GM21528 (cell line): Measurements from ENCODE around the gene ASCC1.

Source experiments
- ATAC-seq: cut with Tn5 transposase; IDR thresholded peaks from one replicate; pipeline ENCODE4 v1.9.1; 2021; ENCODE audit warnings: mild to moderate bottlenecking, moderate library complexity; ENCODE audit not compliant: unreplicated experiment, low FRiP score

ASCC1 gene

DNA sequence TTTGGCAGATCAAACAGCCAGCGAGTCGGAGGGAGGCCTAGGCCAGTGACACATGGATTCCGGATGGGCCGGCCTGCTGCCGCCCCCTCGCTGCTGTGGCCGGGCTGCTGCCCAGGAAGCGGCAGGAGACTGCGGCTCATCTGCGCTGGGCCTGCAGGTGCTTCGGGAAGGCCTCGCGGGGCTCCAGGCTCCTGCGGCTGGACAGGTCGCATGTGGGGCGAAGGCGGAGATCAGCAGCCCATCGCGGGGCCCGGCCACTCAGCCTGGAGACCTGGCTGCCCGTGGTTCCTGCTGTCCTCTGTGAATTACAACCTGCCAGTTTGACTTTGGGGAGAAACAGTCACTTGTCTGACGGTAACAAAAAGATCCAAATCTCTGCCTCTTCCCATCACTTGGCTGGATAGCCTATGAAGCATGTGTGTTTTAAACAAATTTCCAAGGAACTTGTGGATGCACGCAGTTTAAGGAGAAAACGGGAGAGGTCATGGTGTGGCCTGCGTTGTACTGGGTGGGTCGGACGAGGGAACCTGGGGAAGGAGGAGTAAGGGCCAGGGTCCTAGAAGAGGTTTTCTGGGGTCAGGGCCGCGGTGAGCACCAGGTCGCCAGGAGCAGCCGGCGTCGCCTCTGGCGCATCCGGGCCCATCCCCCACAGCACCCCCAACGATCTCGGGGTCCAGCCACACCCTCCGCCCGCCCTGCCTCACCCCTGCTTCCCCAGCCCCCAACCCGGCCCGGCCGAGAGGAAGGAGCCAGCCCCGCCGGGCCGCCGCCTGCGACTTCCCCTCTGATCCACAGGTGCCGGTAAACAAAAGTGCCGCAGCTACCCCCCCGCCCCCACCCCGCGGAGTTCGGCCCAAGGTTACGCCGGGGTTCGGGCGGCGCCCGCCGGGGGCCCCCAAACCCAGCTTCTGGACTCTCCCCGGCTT lies 129.3 kb downstream of the ASCC1 start:
- no peak for ATAC-seq

DNA sequence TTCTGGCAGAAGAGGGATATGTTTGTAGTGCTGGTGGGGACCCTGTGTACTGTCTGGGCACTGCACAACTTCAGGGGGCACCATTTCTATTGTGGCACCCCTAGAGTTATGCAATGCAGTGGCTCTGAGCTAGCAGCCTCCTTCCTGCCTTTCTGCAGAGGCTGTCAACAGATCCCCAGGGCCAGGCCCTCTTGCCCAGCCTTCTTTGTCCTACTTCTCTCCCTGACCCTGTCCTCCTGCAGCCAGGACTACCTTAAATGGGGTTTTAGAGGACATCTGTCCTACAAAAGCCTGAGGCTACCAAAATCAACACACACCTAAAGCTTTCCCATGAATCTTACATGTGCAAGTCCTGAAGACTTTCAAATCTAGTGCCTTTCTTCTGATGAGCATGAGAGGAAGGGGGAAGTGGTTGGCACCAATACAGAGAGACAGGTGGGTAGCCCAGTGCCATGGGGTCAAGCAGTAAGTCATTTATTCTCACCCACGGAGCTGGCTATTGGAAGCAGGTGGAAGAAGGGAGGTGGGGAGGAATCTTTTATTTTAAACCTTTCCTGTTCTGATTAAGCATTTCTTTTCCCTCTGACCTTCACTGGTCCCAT lies 130.1 kb downstream of the ASCC1 start:
- no peak for ATAC-seq

- ATAC-seq = no peak
Measured at GRCh38 chr10:72085166-72085565, 130.9 kb downstream of the ASCC1 start.

DNA sequence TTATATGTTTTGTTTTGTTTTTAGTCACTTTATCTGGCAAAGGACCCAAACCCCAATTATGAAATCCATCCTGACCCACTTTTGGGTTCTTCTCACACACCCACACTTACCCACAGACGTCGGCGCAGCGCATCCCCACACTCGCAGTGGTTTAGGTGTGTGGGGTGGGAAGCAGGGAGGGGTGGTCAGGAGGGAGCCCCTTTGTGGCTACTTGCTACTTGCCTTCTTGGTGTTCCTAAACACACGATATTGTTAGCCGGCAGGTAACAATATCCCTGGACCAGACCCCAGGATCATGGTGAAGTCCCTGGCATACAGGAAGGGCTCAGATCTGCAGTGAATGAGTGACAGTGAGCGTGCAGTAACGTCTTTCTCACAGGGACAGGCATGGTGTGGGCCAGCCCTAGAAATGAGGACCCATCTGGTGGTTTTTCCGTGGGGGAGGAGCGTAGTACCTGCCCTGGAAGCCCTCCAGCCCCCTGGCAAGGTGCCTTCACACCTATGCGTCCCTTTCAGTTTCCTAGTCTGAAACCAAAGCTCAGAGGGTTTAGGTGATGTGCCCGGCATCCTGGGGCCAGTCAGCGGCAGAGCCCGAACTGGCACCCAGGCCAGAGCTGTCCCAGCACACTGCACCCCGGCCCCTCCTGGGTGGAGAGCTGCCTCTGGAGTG lies 132.2 kb downstream of the ASCC1 start:
- ATAC-seq = no peak

DNA sequence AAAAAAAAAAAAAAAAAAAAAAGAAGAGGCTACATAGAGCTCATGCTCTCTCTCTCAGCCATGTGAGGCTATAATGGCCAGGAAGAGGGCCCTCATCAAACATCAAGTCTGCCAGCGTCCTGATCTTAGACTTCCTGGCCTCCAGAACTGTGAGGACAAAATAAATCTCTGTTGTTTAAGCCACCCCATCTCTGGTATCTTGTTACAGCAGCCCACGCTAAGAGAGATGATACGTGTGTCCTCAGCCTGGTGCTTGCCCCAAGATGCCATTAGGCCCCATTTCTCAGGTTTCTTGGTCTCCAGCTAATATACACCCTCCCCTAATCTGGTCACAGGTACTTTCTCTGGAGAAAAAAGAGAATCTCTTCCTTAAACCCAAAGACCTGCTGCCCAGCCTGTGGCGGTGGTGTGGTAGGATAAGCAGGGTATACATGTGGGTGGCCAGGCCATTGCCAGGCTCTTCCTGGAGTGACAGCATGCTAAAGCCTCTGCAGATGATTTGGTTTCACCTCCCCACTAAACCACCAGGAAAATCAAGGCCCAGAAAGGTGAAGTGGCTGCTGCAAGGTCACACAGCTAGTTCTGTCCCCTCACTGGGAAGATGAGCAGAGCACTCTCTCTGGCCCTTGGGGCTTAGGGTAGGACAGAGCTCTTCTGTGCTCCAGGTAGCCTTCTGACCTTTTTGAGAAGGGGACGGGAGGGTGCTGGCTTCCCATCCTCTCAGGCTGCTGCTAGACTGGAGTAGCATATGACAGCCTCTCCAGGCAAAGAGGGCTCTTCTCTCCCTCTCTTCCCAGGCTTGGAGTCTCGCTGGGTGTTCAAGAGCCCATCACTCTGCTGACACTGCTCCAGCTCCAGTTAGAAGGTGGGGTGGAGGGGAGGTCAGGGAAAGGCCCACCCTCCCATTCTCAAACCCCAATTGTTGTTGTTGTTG lies 133.0 kb downstream of the ASCC1 start:
- ATAC-seq = no peak

DNA sequence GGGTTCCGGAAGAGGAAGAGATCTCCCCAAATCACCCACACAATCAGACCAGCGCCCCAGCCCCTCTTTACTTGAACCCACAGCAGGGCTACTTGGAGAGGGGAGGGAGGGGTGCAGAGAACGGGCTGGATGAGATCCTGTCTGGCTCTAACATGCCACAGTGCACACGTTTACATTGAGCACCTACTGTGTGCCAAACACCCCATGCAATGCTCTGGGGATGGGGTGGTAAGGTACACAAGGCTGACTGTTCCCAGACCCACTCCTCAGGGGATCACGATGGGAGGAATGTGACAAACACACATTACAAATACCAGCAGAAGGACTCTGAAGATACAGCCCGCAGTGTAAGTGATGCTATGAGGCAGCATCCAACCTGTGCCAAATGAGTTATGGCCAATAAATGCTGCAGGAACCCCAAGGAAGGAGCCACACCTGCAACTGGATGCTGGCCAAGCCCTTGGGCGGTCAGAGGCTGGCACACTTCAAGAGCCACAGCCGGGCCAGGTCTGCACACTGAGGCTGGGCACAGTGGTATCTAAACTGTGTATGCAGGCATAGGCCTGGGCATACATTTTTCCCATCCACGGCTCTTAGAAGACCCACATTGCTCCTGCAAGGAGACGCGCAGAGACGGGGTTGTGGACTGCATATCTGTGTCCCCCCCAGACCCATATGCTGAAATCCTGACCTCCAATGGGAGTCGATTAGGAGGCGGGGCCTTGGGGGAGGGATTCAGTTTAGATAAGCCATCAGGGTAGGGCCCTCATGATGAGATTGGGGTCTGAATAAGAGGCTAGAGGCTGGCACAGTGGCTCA lies 134.1 kb downstream of the ASCC1 start:
- no peak for ATAC-seq

DNA sequence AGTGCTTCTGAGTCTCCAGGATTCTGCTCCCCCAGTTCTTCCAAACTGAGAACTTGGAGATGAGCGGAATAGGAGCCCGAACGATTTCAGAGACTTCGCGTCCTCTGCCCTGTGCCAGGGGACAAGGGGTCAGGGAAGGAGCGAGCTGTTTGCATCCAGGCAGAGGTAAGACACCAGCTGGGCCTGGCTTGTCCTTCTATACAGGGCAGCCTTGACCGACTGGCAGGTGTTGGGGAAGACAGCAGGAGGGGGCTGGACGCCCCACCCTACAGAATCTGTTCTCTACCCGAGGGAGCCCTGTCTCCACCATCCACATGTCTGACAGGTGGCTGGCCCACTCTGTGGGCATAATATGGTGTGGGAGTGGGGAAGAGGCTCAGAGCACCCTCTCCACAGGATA lies 134.9 kb downstream of the ASCC1 start:
- ATAC-seq = no peak

DNA sequence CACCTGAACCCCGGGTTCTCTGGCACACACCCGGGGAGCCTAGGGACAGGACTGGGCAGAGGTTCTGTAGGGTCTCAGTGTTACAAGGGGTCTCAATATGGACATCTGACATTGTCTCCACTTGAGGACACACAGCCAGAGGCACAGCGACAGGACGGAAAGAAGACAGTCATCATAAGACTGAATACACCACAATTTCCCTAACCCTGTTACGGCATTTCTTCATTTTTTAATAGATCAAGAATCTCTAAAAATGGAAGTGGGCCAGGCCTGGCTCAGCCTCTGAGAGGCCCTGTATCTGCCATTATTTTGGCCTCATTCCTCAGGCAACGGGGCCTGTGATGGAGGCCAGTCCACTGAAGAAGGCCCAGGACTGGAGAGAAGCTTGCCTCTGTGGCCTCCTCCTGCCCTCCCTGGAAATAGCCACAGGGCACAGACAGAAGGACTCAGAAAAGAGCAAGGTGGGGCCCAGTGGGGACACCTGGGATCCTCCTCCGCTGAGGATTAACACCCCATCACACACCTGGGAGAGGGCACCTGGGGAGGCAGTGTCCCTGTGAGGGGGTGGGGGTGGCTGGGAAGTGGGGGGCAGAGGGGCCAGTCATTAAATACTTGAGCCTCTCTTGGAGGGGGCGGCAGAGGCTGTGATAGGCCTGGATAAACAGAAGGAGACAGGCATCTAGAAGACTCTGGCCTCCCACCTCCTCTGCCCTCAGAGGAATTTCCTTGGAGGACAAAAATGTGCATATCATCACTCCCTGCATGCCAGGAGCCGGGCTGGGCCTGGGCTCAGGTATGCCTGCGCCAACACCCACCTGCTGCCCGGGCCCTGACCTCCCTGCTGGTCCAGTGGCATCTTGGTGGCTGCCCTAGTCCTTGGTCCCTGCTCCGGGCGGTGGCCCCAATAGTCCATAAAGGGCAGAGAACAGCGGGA lies 135.8 kb downstream of the ASCC1 start:
- no peak for ATAC-seq

DNA sequence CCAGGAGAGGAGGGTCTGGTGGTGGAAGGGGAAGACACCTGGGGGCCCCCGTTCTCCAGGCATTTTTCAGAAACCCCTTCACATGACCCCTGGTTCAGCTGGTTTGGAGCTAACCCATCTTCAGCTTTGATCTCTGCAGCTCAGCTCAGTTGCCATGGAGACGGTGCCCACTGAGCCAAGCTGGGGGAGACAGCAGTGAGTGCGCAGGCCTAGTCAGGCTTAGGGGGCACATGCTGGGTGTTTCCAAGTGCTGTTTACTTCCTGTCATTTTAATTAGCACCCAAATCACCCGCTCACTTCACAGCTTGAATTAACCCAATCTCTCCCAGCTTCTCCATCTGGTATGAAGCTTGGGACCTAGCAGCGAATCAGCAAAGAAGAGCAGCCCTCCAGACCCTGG lies 136.7 kb downstream of the ASCC1 start:
- ATAC-seq = no peak

- ATAC-seq = no peak
Measured at GRCh38 chr10:72077275-72077990, 138.6 kb downstream of the ASCC1 start.

GRCh38 chr10:72076756-72077155 lies 139.3 kb downstream of the ASCC1 start:
- ATAC-seq = no peak

DNA sequence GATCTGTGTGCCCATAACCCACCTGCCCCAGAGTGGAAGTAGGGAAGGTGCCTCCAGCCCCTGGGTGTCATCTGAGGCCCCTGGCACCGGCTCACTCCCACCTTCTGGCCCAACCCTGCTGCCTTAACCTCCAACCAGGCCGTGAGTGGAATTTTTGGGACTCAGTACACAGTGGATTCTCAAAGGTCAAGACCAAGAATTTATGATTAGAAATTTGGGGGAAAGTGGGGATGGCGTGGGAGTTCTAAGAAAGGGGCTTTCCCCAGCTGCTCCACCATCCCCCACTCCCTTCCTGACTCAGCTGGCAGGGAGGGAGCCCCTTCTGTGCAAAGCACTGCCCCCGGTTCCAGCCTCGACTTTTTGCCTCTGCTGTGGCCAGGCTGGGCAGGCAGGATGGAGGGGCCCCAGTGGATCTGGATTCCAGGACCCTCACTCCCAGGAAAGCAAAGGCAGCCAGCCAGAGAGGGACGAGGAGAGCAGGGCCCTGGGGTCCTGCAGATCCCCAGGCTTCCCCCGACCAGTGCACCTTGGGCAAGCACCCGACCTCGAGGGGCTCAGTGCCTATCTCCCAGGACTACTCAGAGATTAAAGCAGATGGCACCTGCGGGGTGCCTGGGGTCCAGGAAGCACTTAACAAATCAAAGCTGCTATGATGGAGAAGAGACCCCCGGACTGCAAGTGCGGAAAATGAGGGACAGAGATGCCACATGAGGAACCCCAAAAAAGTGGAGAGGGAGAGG lies 140.5 kb downstream of the ASCC1 start:
- no peak for ATAC-seq

DNA sequence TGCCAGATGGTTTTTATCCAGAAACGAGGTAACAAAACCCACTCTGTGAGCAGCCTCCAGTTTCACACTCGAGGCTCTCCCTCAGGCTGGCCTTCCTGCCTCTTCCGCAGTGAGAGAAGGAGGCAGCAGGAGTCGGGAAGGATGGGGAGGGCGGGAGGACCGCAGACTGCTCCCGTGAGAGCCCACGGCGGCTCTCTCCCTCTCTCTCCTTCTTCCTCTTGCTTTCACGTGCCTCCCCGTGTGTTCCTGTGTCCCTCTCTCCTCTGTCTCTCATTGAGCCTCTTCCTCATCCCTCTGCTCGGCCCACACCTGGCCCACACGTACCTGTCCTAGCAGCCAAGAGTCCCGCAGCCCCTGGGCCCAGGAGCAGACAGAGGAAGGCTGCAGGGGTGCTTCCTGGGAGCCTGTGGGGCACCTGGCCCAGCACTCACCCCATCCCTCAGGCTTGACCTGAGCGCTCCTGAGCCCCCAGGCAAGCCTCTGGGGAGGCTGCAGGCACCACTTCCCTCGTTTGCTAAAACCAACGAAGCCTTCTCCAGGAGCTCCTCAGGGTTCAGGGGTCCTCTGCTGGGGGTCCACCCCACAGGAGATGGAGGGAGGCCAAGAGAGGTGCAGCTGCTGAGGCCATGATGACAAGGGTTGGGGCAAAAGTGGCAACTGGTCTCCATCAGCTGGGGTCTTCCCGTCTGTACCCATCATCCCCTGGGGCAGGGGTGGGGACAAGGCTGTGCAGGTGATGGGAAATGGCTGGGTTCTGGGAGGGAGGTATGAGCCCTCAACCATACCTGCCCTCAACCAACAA lies 141.3 kb downstream of the ASCC1 start:
- ATAC-seq = no peak

DNA sequence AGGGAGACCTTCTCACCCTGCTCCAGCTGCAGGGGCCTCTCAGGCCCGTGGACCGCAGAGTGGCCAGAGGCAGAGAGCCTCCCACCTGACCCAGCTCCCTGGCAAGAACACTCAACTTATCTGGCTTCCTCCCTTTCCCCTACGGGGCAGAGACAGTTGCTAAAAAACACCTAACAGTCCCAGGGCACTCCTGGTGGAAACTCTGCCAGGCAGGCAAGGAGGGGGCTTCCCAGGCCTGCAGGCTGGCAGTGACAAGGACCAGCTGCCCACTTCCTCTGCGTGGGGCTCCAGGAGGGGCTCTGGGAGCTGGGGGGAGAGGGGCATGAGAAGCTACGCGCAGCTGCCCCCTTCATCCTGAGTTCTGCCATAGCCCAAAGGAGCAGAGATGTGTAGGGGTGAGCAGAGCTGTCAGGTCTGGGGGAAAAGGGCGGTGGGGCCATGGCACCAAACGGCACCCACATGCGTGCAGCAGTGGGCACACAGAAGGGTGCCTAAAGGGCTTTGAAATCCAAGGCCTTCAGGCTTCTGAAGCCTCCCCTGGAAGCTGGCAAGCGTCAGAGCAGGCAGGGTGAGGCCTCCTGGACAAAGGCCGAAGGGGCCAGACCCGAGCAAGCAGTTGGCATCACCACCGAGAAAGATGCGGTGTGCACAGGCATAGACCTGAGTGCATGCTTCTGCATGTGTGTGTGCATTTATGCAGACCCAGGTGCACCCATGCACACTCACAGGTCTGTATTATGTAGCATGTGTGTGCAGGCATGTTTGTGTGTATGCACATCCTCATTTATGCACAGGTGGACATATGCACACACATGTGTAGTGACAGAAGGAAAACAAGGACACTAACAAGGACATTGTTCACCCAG lies 142.1 kb downstream of the ASCC1 start:
- ATAC-seq = no peak

DNA sequence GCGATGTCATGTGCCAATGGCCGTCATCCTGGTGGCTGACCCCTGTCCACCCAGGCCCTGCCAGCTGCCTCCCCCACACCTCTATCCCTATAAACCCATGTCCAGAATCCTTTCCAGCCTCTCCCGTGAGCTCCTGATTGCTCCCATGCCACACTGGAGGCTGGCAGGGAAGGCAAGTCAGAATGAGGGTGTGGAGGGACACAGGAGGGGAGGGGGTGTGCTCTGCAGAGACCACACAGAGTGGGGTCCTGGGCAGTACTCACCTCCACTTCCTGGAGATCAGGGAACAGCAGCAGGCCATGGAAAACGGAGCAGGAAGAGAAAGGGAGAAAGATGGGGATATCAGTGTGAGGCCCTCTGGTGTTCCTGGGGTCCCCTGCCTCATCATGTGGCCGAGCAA lies 143.4 kb downstream of the ASCC1 start:
- ATAC-seq = no peak

DNA sequence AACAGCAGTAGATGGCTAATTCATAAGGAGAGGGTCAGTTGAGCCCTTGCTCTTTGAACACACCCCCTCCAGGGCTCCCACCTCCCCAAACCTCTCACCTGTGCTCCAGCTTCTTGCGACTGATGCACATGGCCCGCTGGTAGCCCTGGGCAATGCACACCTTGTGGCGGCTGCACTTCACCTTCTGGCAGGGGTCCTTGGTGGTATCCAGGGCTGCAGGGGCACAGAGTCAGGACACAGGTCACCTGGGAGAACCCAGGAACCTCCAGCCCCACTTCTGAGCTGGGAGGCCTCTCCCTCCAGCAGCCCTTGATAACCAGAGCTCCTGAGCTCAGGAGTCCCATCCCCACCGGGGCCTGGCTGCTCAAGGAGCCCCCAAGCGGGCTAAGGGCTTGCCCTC lies 144.0 kb downstream of the ASCC1 start:
- no peak for ATAC-seq
